HG03095 (cell line): Measurements from ENCODE around the gene RHOB.
"Not testable (repeated sequence)": the region's sequence is repeated elsewhere in the genome, so short reads cannot be mapped to it uniquely, and the experiment has no call there.

Experiments used
- ATAC-seq: cut with Tn5 transposase; IDR thresholded peaks from one replicate; pipeline ENCODE4 v1.9.1; 2021; ENCODE audit warnings: moderate library complexity; ENCODE audit not compliant: unreplicated experiment

The RHOB gene

DNA sequence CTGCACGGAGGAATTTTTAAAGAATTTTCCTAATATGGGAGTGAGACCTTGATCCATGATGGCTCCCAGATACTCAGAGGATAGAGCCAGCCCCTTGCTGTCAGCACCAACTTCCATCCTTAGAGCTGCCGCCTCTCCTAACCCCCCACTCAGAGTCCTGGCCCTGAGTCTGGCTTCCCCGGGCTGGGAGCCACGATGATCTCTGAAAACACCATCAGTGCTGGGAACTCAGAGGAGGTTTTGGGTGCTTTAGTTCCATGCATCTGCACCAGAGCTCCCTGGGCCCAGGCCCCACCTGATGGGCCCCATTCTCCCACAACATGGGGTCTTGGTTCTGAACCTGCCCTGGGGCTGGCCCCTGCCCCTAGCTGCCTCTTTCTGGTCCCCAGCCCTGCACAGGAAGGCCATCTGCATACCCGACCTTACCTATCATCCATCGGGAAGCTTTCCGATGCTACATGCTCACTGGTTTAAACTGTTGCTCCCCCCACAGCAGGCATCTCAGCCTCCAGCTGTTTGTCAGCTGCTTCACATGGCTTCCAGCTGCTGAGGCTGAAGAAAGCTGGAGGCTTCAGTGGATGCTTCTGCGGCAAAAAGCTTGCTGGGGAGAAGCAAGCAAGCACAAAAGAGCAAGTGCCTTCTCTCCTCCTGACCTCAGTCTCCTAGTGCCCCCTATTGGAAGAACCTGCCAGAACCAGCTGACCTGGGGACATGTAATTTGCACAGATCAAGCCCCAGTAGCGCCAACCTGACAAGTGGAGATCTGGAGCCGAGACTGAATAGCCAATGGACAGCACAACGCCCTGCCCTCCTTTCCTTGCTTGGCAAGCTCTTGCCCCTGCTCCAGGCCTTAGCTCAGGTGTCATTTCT lies 24.2 kb upstream of the RHOB start:
- no peak for ATAC-seq

DNA sequence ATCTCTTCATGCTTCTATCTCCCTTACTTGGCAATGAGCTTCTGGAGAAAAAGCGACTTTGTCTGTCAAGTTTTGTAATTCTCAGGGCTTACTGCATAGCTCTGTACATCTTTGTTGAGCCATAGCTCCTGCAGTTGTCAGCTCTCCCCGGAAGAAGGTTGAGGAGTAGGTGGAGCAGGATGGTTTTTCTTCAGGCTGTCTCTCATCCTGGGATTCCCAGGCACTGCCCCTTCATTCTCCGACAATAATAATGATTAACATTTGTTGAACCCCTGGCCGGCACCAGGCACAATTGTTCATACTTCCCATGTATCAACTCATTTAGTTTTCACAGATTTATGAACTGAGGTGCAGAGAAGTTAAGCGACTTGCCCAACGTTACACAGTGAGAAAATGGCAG lies 23.5 kb upstream of the RHOB start:
- ATAC-seq = no peak

DNA sequence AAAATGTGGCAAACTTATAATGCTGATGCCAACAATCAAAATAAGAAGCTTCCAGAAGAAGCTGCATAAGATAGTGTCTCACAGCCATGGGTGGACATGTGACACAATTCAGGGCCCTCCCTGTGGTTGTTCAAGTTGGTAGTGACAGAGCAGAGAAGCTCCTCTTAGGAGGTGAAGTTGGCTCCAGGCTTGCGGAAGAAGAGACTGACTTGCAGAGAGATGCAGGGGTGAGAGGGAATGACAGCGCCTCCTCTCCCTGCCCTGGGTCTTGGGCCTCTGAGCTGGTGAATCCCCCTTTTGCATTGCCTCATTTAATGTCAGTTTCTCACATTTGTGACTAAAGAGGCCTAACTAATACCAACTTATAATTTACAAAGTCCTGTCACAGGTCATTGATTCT lies 23.0 kb upstream of the RHOB start:
- no peak for ATAC-seq

DNA sequence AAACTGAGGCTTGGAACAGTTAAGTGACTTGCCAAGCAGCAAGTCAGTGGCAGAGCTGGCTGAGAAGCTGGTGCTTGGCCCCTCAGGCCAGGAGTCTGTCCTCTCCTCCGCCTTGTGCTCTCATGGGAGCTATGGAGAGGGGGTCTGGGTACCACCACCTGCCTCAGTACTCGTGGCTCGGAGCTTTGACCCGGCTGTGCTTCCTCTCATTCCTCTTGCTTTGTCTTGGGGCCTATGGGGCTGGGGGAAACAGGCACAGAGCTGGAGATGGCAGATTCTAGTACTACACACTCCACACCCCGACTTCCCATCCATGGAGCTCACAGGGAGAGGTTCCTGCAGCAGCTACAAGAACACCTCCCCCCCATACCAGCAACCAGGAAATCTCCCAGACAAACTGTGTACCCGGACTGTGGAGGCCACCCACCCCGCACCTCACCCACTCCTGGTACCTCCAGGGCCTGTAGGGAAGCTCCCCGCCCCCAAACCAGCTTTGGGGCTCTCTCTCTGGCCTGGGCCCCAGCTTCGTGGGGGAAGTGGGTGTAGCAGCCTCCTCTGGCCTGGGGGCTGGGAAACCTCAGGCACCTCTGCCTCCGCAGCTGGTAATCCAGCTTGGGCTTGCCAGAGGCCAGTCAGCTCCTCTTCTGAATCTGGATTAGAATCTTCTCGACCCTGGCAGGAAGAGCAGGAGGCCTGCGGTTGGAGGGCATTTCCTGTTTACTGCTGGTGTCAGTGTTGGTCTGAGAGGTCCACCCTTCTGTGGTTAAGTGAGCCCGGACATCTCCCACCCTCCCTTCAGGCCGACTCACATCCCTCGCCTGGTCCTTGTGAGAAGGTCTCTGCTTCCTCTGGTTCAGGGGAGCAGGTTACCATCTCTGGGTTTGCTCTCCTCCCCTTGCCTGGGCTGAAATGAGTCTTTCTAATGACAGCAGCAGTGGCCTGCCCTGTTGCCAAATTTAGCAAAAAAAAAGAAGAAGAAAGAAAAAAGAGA lies 22.3 kb upstream of the RHOB start:
- peak; percentile 52 for ATAC-seq

DNA sequence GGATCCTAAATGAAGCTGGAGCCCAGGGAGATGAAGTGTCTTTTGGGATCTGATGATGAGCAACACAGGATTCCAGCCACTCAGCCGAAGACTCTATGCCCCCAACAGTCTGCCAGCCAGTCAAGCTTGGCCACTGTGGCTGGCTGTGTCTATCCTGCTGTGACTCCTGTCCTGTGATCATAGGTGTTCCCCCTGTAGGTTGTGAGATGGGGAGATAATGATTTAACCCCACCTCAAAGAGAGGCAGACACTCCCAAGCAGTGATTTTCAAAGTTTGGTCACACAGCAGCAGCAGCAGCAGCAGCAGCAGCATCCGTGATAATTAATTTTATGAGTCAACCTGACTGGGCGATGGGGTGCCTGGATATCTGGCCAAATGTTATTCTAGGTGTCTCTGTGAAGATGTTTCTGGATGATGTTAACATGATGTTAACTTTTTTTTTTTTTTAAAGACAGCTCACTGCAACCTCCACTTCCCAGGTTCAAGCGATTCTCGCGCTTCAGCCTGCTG lies 21.4 kb upstream of the RHOB start:
- no peak for ATAC-seq

DNA sequence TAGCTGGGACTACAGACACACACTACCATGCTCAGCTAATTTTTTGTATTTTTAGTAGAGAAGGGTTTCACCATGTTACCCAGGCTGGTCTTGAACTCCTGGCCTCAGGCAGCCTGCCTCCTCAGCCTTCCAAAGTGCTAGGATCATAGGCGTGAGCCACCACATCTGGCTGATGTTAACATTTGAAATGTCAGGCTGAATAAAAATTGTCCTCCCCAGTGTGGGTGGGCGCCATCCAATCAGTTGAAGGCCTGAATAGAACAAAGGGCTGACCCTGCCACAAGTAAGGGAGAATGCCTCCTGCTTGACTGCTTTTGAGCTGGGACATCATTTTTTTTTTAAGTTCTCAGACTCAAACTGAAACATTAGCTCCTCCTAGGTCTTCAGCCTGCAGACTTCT lies 21.0 kb upstream of the RHOB start:
- ATAC-seq = no peak

DNA sequence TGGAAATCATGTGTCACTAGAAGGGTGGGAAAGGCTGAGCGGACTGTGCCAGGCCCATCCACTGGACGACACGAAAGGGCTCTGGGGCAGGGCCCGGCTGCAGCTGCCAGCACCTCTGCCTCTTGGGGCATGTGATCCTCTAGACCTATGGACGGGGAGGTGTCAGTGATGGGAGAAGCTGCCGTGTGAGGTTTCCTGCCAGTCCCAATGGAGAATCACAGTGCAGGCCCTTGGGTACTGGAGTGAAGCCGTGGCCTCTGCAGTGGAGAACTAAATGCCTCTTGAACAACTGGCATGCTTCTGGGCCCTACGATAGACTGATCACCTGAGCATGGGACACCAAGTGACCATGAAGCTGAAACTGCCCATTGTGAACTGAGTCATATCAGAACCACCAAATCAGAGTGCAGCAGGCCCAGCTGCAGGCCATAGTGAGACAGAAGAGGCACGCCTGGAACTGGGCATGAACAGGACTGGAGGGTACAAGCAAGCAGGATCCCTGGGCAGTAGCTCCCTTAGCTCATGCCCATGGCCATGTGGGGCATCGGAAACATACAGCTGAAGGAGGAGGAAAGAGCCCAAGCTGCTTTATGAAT lies 18.8 kb upstream of the RHOB start:
- no peak for ATAC-seq

DNA sequence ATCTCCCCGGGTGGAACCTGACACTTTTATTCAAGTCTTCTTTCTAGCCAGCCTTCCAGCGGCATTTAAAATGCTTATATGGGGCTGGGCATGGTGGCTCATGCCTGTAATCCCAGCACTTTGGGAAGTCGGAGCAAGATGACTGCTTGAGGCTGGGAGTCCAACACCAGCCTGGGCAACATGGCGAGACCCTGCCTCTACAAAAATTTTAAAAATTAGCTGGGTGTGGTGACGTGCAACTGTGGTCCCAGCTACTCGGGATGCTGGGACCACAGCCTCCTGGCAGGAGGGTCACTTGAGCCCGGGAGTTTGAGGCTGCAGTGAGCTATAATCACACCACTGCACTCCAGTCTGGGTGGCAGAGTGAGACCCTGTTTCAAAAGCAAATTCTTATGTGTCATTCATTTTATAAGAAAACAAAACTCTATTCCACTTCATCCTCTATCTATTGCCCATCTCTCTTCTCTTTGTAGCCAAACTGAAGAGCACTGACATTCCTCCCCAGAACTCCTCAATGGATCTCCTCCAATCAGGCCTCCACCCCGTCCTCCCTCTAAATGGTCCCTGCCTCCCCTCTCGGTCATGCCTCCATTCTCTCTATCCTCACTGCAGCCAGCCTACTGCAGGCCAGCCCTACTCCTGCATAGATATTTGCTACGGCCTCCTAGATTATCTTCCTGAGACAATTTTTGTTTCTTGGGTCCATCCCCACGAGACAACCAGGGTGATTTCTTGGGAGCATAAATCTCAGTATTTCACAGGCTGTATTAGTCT lies 18.0 kb upstream of the RHOB start:
- ATAC-seq = no peak

DNA sequence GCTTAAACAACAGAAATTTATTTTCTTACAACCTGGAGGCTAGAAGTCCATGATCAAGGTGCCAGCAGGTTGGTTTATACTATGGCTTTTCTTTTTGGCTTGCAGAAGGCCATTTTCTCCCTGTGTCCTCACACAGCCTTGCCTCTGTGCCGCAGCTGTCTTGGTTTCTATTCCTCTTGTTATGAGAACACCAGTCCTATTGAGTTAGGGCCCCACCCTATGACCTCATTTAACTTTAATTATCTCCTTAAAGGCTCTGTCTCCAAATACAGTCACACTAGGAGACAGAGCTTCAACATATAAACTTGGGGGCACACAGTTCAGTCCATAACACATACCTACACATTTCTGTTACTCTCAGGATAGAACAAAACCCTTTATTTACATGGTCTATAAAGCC lies 17.3 kb upstream of the RHOB start:
- ATAC-seq = peak; percentile 75

DNA sequence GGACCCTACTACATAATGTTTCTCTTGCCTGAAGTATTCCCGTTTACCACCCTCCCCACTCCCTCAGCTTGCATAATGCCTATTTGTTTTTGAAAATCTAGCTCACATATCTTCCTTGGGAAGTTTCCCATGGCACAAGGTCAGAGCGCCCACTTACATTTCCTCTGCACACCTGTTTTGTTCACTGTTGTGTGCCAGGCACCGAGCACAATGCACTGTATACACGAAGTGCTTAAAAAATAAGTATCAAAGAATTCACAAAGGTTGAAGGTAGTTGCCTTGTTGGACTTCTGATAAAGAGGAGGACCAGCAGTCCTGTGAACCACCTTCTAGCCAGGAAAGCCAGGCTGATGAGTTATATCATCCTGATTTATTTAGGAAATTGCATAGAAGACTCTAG lies 16.8 kb upstream of the RHOB start:
- ATAC-seq = no peak

DNA sequence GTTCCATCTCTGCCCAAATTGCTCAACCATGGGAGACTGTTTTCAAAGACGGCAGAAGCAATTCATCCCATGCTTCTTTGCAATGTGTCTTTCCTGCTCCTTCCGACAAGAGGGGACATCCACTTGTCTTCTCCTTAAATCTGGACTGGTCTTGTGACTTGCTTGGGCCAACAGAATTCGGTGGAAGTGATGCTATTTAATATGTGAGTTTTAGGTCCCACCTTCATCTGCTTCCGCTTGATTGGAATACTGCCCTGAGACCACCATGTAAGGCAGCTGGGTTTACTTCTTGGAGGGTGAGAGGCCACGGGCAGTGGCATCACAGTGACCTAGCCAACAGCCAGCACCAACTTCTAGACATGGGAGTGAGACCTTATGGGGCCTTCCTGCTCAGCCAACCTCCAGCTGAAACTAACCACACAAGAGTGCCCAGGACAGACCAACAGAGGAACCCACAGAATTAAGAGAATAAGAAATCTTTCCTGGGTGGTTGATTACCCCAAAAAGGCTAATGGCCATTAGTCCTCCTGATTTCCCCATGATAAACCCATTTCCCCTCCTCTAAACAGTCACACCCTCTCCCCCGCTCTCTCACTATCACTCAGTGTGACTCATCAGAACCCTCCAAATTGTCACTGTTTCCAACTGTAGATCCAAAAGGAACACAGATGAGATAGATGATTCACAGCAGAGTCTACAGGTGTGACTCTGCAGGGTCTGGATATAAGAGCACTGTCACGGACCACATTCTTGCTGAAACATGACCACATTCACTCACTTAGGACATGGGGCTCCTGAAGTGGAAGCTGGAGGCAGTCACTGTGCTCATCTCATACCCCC lies 16.2 kb upstream of the RHOB start:
- no peak for ATAC-seq

DNA sequence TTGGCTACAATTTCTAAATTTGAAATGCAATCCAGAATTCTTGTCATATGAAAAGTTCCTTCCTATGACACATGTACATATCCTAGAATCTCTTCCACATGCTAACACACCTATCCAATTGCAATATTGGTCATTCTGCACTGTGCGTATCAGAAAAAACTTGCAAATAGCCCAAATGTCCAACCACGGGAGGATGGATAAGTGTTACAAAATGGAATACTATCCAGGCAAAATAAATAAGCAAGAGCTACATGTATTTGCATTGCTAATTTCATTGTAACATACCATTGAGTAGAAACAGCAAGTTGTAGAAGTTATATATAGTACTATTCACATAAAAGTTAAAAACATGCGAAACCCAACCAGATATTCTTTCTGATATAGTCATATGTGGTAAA lies 15.6 kb upstream of the RHOB start:
- no peak for ATAC-seq

DNA sequence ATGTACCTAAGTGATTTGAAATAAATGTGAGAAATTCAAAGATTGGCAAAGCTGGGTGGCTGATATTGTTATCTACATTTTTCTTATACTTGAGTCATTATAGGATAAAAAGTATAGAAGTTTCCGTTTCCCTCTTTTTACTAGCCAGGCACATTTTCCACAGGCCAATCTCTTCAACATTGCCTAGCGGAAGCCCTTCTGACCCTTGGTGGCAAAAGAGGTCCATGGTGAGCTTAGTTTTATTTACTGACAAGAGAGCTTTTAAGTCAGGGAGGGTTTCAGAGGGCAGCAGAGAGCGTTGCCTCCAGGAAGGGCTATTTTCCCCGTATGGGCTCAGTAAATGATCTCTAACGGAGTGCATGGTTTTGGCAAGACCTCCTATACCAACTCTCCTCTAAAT lies 15.1 kb upstream of the RHOB start:
- no peak for ATAC-seq

DNA sequence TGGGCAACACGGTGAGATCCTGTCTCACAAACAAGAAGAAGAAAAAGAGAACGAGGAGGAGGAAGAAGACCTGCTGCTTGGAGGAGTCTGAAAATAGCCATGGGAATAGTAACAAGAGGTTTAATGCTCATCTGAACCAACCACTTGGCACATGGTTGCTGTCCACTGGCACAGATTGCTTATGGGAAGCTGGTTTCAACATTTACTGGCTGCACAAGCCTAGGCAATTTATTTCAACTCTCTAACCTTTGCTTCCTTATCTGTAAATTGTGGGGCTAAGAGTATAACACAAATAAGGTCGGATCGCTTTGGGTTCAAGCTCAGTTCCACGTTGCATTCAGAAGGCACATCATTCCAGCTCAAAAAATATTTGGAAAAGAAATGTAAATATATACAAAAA lies 14.2 kb upstream of the RHOB start:
- ATAC-seq = no peak

DNA sequence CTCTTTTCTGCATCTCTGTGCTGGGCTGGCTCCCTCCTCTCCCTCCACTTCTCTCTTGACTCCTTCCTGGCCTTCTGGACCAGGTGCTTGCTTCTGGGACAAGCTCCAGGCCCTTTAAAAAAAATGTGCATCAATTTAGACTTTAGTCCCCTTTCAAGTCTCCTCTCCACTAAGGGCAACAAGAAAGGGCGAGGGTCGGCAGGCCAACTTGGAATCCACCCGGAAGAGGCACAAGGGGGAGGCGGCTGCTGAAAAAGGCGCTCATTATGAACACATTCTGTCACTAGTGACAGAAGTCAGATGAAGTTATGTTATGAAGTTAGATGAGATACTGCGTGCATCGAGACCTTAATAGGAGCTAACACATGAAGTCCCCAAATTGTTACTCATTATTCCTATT lies 13.6 kb upstream of the RHOB start:
- ATAC-seq = no peak

DNA sequence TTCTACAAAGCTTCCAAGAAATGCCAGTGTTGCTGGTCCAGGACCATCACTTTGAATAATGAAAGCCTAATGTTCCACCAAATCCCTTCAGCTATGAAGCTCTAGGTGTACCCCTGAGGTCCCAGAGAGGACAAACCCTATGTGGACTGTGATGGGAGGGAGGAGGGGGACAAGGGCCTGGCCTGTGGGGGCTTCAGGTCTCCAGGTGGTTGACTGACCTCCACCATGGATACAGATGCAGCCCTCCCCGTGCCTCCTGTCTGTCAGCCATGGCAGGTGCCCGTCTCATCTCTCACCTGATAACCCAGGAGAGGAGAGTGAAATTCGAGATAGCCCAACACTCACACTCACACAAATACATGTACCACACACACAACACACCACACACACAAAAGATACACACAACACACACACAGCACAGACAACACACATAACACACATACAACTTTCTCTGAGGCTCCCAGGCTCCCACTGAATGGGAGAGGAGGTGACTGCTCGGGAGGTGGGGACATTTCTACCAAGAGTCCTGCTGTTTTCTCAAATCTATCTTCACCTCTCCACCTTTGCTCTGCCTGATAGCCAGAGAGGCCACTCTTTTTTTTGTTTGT lies 12.8 kb upstream of the RHOB start:
- ATAC-seq = no peak

DNA sequence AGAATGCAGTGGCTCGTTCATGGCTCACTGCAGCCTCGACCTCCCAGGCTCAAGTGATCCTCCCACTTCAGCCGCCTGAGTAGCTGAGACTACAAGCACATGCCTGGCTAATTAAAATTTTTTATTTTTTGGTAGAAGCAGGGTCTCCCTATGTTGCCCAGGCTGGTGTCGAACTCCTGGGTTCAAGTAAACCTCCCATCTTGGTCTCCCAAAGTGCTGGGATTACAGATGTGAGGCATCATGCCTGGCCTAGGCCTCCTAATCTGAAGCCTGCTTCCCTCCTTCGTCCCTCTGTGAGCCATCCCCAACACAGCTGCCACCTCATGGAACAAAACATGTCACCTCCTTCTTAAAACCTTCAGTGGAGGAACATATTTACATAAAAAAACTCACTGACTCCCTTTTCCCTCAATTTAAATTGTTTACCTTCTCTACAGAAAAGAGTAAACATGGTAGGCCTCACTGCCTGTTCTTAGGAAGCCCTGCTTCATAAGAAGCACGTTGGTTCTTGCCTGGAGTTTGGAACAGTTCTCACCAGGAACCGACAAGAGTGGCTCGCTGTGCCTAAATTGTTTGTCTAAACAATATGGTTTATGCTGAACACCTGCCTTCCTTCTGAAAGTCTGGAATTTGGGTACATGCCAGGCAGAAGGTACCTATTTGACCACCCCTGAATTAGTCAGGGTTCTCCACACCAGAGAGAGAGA lies 12.1 kb upstream of the RHOB start:
- no peak for ATAC-seq

DNA sequence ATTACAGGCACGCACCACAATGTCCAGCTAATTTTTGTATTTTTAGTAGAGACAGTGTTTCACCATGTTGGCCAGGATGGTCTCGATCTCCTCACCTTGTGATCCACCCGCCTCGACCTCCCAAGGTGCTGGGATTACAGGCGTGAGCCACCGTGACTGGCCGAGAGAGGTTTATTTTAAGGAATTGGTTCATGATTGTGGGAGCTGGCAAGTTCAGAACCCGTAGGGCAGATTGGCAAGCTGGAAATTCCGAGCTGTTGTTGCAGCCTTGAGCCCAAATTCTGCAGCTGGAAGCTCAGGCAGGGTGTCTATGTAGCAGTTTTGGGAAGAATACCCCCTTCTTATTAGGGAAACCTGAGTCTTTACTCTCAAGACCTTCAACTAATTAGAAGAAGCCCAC lies 11.4 kb upstream of the RHOB start:
- not testable (repeated sequence) for ATAC-seq
